A673 (cell line): Measurements from ENCODE around the gene COL3A1.

ENCODE experiments used
- CTCF ChIP-seq: fragments of 300-800, 200-600 bp; sonication (generic); conservative IDR thresholded peaks from 2 replicates; pipeline ENCODE4 v1.5.1; 2017; ENCODE audit warnings: low read depth, mild to moderate bottlenecking, antibody characterized with exemption, low read length, moderate library complexity, mixed read lengths
- EZH2 ChIP-seq: fragments of 200-600 bp; sonication (generic); IDR thresholded peaks from 2 replicates; pipeline ENCODE4 v1.6.1; 2017; ENCODE audit warnings: borderline replicate concordance, low read depth, mild to moderate bottlenecking, mixed read lengths, antibody characterized with exemption, low read length; ENCODE audit not compliant: poor library complexity, severe bottlenecking

GRCh38 chr2:189050165-189050712 lies 76.1 kb downstream of the COL3A1 start:
- TF ChIP-seq CTCF: no peak
- no peak for TF ChIP-seq EZH2
